Mucosa of stomach (tissue), 1 donor: ENCODE measurements around the gene TMEM150B.
"Not testable (repeated sequence)": the region's sequence is repeated elsewhere in the genome, so short reads cannot be mapped to it uniquely, and the experiment has no call there.

Experiments
- H3K27me3 ChIP-seq: one replicate; pipeline ENCODE4 v1.7.0; 2013; ENCODE audit warnings: mild to moderate bottlenecking, low read length; ENCODE audit not compliant: control insufficient read depth, insufficient read depth
- H3K36me3 ChIP-seq: one replicate; pipeline ENCODE4 v1.7.0; 2013; ENCODE audit warnings: low read length; ENCODE audit not compliant: control insufficient read depth, insufficient read depth
- H3K4me1 ChIP-seq: one replicate; pipeline ENCODE4 v1.7.0; 2013; ENCODE audit warnings: mild to moderate bottlenecking, low read length; ENCODE audit not compliant: control insufficient read depth, insufficient read depth
- H3K4me3 ChIP-seq: one replicate; pipeline ENCODE4 v1.7.0; 2013; ENCODE audit warnings: low read length
- H3K9ac ChIP-seq: one replicate; pipeline ENCODE4 v1.7.0; 2013; ENCODE audit warnings: mild to moderate bottlenecking, low read length, moderate library complexity
- H3K9me3 ChIP-seq: one replicate; pipeline ENCODE4 v1.7.0; 2013; ENCODE audit warnings: mild to moderate bottlenecking, low read length, moderate library complexity; ENCODE audit not compliant: control insufficient read depth
- donor health status: Pancreatic carcinoma.

TMEM150B gene

DNA sequence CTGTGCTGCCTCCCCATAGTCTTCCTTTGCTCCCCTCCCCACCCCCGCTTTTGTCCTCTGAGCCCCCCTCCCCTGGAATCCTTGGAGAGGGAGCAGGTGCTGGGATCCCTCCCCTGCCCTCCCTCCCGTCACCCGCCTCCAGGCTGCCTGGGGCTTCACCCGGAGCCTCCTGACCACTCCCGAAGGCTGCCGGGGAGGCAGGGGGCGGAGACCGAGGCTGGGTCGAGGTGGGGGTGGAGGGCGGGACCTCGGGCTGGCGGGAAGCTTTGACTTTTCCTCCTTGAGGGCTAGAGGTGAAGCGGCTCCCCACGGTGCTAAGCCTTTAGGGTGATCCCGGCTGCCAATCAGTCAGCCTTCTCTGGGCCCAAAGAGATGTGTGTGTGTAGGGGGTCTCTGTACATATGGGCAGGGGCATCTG lies 16.0 kb upstream of the TMEM150B start:
- Histone ChIP-seq H3K9ac (peak overlapping the region; percentile 97), H3K36me3 (no peaks in the 10 kb centered on the region), H3K27me3 (no peaks in the 10 kb centered on the region), H3K4me1 (peaks cover 25% of the 10 kb centered on the region), H3K4me3 (peak overlapping the region; percentile 60), H3K9me3 (no peaks in the 10 kb centered on the region)

DNA sequence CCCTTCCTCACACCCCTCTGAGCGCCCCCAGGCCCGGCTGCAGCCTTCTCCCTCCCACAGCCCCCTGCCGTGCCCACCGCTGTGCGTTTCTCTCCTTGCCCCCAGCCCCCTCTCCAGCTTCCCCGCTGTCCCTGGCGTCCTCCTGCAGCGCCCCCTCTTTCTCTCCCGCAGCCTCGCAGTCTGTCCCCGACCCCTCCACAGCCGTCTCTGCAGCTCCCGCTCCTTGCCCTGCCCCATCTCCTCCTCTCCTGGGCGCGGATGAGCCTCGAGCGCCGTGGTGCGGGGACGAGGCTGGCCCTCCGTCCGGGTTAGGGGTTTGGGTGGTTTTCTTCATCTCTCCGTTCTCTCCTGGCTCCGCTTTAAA lies 15.6 kb upstream of the TMEM150B start:
- Histone ChIP-seq H3K4me1 (peaks cover 21% of the 10 kb centered on the region), H3K36me3 (no peaks in the 10 kb centered on the region), H3K9me3 (no peaks in the 10 kb centered on the region), H3K4me3 (peak overlapping the region; percentile 60), H3K9ac (peak overlapping the region; percentile 97), H3K27me3 (no peaks in the 10 kb centered on the region)

DNA sequence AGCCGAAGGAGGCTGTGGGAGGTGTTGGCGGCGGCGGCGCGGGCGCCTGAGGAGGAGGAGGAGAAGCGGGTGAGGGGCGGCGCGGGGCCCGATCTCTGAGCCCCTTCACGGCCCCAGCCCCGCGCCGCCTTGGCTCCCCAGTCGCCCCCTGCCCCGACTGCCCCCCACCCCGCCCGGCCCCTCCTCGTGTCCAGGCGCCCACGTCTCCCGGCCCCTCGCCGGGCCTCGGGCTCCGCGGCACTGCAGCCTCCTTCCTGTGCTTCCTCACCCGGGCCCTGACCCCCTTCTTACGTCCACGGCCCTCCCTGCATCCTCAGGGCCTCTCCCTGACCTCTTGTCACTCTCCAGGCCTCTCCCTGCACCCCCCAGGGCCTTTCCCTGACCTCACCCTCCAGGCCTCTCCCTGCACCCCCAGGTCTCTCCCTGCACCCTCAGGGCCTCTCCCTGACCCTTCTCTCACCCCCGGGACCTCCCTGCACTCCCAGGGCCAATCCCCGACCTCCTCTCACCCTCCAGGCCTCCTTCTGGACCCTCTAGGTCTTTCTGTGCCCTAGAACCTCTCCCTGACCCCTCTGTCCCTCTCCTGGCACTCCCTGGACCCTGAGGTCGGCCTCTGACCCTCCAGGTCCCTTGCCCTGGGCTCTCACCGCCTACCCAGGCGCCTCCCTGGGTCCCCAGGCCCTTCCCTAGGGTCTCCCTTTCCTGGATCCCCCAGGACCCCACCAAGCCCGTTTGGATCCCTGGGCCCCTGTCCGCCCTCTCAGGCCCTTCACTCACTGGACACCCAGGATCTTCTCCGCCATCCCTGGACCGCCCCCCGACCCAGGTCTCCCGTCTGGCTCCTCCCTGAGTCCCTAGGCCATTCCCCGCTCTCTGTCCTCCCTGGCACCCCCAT lies 15.0 kb upstream of the TMEM150B start:
- no peaks in the 10 kb centered on the region for H3K36me3 ChIP-seq
- H3K4me1 ChIP-seq, result peaks cover 17% of the 10 kb centered on the region
- H3K4me3 ChIP-seq, result peak overlapping the region; percentile 60
- H3K27me3 ChIP-seq, result no peaks in the 10 kb centered on the region
- peak overlapping the region; percentile 97 for H3K9ac ChIP-seq
- no peaks in the 10 kb centered on the region for H3K9me3 ChIP-seq

DNA sequence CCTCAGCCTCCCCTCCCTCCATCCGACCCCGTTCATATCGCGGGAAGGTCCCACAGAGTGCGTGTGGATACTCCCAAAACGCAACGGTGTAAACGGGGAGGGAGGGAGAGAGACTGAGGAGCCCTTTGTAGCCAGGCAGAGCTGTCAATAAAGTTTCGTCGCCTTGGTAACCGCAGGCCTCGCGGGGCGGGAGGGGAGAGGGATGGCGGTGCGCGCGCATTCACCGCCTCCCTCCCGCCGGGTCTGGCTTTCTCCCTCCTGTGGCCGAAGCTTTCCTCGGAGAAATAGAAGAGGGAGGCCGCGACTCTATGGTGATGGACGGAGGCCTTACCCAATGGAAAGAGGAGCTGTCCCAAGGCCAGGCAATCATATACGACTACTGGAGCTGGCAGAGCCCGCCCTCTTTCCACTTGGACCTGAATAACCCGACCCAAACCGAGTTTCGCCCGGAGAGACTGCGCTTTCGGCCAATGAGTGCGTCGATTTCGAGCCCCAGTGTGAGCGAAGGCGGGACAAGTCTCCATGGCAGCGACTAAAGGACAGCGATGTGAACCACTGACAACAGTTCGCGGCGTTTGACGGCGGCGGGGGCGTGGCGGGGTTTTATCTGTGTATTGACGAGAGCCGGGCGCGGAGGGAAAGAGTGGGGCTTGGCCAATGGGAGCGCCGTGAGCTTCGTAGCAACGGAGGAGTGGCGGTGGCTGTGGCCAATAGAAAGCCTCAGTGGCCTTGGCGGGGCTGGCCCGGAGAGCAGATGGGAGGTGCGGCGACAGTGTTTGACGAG lies 14.2 kb upstream of the TMEM150B start, which contains the start of gene KMT5C:
KMT5C (plus strand) TSS at position 772 of the 784 bp plus-strand sequence. CDS start 2,061 bp downstream, outside the sequence.
- no peaks in the 10 kb centered on the region for H3K9me3 ChIP-seq

DNA sequence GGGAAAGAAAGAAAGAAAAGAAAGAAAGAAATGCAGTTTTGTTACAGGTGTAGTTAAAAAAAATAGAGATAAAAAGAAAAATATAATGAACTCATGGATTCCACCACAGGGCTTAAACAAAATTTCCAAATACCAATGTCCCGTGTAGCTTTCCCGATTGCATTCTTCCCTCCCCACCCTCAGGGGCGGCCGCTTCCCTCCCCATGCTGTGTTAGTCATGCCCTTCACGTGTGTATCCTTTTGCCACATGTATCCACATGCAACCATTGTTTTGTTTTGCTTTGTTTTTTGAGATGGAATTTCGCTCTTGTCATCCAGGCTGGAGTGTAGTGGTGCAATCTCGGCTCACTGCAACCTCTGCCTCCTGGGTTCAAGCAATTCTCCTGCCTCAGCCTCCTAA lies 11.0 kb upstream of the TMEM150B start:
- H3K9me3 ChIP-seq, result no peaks in the 10 kb centered on the region
- no peak overlapping the region for H3K9ac ChIP-seq
- H3K4me3 ChIP-seq, result no peak overlapping the region
- H3K36me3 ChIP-seq, result no peaks in the 10 kb centered on the region
- peaks cover 26% of the 10 kb centered on the region for H3K4me1 ChIP-seq
- no peaks in the 10 kb centered on the region for H3K27me3 ChIP-seq

More for the DNA sequence above, 14.2 kb upstream of the TMEM150B start, which contains the start of gene KMT5C:
- H3K27me3 ChIP-seq, result no peaks in the 10 kb centered on the region
- H3K9ac ChIP-seq, result peak within 1 kb of the TSS; percentile 97
- no peaks in the 10 kb centered on the region for H3K36me3 ChIP-seq
- H3K4me1 ChIP-seq, result peaks cover 19% of the 10 kb centered on the region
- H3K4me3 ChIP-seq, result peak within 1 kb of the TSS; percentile 60

DNA sequence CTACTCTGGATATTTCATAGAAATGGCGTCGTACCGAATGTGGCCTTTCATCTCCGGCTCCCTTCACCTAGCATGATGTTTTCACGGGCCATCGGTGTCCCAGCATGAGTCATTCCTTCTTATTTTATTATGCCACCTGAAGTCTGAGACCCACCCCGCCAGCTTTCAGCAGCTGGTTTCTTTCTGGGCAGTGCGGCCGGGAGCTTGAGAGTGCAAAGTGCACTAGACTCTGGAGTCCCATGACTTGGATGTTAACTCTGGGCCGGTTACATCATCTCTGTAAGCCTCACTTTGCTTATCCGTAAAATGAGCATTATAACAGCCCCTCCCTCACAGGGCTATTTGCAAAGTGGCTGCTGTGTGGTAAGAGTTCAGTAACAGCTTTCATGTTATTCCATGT lies 8.7 kb upstream of the TMEM150B start:
- Histone ChIP-seq H3K9me3 (no peaks in the 10 kb centered on the region), H3K4me3 (no peak overlapping the region), H3K27me3 (no peaks in the 10 kb centered on the region), H3K9ac (no peak overlapping the region), H3K36me3 (no peaks in the 10 kb centered on the region), H3K4me1 (peaks cover 16% of the 10 kb centered on the region)

DNA sequence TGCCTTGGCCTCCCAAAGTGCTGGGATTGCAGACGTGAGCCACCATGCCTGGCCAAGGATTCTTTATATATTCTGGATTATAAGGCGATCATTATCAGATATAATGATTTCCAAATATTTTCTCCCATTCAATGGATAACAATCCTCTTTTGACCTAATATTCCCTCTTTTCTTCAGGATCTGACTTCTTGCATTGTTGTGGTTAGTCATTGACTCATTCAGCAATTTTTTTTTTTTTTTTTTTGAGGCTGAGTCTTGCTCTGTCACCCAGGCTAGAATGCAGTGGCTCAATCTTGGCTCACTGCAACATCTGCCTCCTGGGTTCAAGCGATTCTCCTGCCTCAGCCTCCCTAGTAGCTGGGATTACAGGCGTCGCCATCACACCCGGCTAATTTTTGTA lies 4.7 kb upstream of the TMEM150B start:
- not testable (repeated sequence) for H3K4me3 ChIP-seq, H3K27me3 ChIP-seq, H3K36me3 ChIP-seq, H3K9ac ChIP-seq, H3K9me3 ChIP-seq
- H3K4me1 ChIP-seq, result peaks cover 17% of the 10 kb centered on the region

DNA sequence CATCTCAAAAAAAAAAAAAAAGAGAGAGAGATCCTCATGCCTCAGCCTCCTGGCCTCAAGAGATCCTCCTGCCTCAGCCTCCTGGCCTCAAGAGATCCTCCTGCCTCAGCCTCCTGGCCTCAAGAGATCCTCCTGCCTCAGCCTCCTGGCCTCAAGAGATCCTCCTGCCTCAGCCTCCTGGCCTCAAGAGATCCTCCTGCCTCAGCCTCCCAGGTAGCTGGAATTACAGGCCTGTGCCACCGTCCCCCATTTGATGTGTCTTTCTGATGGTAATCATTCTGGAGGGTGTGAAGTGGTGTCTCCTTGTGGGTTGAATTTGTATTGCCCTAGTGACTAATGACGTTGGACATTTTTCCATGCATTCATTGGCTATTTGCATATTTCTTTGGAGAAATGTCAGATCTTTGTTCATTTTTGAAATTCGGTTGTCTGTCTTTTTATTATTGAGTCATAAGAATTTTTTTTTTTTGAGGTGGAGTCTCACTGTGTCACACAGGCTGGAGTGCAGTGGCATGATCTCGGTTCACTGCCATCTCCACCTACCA lies 3.7 kb upstream of the TMEM150B start:
- H3K9me3 ChIP-seq, H3K9ac ChIP-seq, H3K4me3 ChIP-seq, H3K36me3 ChIP-seq, H3K27me3 ChIP-seq: not testable (repeated sequence)
- peaks cover 12% of the 10 kb centered on the region for H3K4me1 ChIP-seq

DNA sequence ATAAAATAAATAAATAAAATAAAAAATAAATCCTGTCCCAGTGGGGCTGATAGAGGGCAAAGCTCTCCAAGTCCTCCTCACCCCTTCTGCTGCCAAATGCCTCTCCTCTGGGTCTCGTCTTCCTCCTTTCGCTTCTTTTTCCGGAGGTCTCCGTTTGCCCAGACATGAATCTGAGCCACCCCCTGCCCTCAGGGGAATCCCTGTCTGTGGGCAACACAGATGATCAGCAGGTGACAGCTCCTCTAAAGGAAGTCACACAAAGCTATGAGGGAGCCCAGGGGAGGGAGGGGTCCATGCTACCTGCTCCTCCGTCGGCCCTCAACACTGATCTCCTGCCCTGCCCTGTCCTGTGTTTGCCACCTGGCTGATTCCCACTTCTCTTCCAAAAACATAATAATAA lies 479 bp downstream of the TMEM150B start:
- H3K9ac ChIP-seq, result no peak overlapping the region
- H3K27me3 ChIP-seq, result peaks cover 4% of the 10 kb centered on the region
- H3K4me3 ChIP-seq, result no peak overlapping the region
- peaks cover 31% of the 10 kb centered on the region for H3K4me1 ChIP-seq
- H3K9me3 ChIP-seq, result no peaks in the 10 kb centered on the region
- no peaks in the 10 kb centered on the region for H3K36me3 ChIP-seq

DNA sequence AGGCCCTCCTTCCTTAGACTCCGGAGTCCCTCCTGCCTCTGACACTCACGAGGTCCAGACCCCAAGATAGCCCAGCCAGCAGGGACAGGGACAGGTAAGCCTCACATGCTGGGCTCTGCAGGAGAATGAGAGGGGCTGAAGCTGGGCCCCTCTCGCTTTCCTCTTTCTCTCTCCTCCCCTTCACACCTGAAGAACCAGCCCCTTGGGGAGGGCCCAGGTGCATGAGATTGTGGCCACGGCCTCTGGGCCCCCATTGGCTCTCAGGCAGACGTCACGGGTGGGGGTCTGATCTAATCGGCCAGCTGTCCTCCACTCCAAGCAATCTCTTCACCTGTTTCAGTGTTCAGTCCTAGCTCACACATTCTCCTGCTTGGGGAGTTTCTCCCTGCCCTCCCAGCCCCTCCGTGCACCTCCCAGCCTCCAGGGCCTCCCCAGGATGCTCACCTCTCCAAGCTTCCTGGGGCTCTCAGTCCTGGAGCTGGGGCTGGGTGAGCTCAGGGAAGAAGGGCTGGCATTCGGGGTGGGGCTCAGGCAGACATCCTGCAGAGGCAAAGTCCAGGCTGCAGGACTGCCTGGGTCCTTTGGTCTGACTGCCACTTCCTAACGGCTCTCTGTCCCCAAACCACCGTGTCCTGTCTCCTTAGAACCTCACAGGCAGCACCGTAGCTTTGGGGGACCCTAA lies 2.8 kb downstream of the TMEM150B start:
- H3K9me3 ChIP-seq, result no peaks in the 10 kb centered on the region
- H3K27me3 ChIP-seq, result peaks cover 6% of the 10 kb centered on the region
- peak overlapping the region; percentile 9 for H3K9ac ChIP-seq
- peaks cover 23% of the 10 kb centered on the region for H3K4me1 ChIP-seq
- no peak overlapping the region for H3K4me3 ChIP-seq
- no peaks in the 10 kb centered on the region for H3K36me3 ChIP-seq

DNA sequence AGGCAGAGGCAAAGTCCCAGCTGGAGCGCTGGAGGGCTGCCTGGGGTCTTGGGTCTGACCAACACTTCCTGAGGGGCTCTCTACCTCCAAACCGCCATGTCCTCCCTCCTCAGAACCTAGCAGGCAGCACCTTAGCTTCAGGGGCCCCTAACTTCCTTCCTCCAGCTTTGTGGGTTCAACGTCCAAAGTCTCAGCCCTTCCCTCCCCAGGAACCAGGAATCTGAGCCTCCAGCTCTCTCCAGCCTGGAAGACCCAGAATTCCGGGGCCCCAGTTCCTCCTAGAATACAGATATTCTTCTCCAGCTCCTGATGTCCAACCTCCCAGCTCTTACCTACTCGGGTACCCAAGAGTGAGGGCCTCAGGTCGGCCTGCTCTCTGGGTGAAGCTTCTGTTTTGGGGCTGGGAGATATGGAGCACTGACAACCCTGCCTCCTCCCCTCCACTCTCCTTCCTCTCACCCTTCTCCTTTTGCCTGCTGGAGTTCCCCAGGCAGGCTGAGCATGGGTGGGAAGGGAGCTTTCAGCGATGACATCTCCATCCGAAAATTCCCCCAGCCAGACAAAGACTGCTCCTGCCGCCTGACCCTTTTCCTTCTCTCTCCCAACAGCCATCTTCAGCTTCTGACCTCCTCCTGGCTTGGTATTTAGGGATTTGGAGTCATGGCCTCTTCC lies 3.5 kb downstream of the TMEM150B start:
- H3K27me3 ChIP-seq, result peaks cover 6% of the 10 kb centered on the region
- H3K4me1 ChIP-seq, result peaks cover 23% of the 10 kb centered on the region
- H3K4me3 ChIP-seq, result no peak overlapping the region
- H3K9ac ChIP-seq, result peak overlapping the region; percentile 9
- H3K9me3 ChIP-seq, result no peaks in the 10 kb centered on the region
- no peaks in the 10 kb centered on the region for H3K36me3 ChIP-seq
